SH-SY5Y (cell line): ENCODE data around the gene ARHGAP28.

Experiments
- GATA2 ChIP-seq: IDR thresholded peaks from 2 replicates; pipeline ENCODE4 v1.6.1; 2011; ENCODE audit warnings: mild to moderate bottlenecking, low read depth, low read length
- GATA3 ChIP-seq: IDR thresholded peaks from 2 replicates; pipeline ENCODE4 v1.6.1; 2011; ENCODE audit warnings: low read depth, mild to moderate bottlenecking, low read length, moderate library complexity

DNA sequence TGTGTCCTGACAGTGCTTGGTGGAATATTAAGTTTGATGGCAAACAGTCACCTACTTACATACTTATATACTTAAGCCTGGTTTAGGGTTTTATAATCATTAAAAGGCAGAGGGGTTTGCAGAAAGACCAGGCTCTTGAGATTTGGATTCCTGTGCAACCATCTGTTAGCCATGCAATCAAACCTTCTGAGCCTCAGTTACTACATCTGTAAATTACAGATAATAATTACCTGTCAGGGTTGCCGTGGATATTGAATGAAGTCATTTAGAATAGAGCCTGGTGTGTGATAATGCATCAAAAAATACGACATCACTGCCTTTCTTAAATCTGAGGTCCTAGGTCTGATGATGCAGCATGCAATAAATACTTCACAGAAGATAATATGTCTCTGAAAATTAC is 152.9 kb downstream of the ARHGAP28 start:
- TF ChIP-seq GATA2 (no peak), GATA3 (no peak)
